Measurements from ENCODE around the gene BICRAL.
"Not testable (repeated sequence)": the region's sequence is repeated elsewhere in the genome, so short reads cannot be mapped to it uniquely, and the experiment has no call there.

BICRAL gene

DNA sequence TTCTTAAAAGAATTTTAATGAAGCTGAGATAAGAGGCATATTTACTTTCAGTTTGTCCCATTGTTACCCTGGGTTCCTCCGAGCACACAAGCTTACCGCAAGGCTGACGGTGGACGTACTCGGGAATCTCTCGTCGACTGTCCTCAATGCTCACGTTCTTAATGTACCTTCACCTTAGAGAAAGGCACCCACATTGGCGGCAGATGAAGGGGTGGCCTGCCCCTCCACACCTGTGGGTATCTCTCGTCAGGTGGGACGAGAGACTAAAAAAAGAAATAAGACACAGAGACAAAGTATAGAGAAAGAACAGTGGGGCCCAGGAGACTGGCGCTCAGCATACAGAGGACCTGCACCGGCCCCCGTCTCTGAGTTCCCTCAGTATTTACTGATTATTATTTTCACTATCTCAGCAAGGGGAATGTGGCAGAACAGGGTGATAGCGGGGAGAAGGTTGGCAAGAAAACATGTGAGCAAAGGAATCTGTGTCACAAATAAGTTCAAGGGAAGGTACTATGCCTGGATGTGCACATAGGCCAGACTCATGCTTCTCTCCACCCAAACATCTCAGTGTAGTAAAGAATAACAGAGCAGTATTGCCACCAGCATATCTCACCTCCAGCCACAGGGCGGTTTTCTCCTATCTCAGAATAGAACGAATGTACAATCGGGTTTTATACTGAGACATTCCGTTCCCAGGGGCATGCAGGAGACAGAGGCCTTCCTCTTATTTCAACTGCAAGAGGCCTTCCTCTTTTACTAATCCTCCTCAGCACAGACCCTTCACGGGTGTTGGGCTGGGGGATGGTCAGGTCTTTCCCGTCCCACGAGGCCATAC, 120.8 kb downstream of the BICRAL start:
- not testable (repeated sequence) for FAIRE-seq

DNA sequence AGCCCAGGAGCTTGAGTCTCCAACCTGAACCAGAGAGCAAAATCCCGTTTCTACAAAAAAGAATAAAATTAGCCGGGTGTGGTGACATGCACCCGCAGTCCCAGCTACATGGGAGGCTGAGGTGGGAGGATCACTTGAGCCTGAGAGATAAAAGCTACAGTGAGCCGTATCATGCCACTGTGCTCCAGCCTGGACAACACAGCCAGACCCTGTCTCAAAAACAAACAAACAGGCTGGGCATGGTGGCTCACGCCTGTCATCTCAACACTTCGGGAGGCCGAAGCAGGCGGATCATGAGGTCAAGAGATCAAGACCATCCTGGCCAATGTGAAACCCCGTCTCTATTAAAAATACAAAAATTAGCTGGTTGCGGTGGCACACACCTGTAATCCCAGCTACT, 122.6 kb downstream of the BICRAL start:
- FAIRE-seq = no peak

DNA sequence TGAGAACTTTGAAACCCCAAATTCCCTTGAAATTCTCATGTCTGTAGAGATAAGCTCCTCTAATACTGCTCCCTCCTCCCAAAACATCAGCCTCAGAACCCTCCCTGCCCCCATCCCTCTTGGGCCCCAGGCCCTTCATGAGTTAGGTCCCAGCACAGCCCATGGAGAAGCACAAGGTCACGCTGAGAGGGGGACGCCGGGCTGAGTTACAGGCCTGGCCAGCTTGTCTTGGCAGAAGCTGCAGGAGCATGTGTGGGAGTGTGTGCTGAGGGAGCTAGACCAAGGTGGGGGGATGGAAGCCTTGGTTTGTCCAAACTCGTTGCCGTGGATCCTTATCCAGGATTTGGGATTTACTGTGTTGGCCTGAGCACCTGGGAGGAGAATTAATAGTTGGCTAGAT, 125.5 kb downstream of the BICRAL start:
- FAIRE-seq = no peak

DNA sequence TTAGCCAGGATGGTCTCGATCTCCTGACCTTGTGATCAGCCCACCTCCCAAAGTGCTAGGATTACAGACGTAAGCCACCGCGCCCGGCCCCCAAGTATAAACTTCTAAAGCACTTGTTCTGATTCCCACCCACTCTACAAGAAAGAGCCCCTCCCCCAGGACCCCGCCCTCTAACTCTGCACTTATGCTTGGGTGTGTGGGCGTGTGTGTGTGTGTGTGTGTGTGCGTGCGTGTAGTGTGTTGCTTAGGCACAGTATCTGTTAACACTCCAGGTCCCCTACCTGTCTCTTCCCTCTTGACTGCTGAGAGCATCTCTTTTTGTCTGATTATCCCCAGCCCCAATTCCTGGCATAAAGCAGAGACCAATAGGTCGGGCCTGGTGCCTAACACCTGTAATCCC, 128.0 kb downstream of the BICRAL start:
- no peak for FAIRE-seq

DNA sequence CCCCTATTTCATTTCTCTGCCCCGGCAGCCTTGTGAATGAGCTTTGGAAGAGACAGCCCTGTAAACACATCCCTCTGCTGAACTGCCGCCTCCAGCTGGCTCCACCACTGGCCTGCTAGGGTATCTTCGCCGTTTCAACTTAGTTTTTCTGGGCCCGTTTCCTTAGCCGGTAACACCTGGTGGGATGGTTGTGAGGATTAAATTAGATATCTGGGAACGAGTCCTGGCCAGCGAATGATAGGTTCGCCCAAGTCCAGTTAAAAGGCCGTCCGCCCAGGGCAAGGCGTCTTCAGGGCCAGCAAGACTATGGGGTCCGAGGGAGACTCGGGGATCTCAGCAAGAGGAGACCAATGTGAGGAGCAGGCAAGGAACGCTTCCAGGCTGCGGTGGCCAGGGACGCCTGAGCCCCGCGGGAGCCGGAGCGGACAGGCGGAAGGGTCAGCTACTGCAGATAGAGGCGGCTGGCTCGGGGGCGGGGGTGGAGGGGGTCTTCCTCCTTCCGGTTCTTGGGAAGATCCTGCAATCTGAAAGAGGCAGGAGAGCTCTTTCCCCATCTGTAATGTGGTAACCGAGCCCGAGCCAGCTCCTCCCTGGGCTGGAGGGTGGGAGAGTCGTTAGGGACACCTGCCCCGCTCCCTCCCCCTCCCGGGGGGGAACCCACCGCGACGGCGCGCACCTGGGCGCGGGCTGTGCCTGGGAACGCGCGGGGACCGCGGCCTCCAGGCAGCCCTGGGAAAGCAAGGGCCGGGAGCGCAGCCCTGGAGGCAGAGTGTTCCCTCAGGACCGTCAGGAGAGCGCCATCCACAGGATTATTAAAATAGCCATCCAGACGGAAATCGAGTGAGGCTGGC, 129.5 kb downstream of the BICRAL start:
- FAIRE-seq = no peak

DNA sequence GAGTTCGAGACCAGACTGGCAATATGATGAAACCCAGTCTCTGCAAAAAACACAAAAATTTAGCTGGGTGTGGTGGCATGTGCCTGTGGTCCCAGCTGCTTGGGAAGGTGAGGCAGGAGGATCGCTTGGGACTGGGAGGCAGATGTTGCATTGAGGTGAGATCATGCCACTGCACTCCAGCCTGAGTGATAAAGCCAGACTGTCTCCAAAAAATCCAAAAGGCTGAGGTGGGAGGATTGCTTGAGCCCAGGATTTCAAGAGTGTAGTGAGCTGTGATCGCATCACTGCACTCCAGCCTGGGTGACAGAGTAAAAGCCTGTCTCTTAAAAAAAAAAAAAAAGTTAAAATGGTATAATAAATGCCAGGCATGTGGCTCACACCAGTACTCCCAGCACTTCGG, 132.7 kb downstream of the BICRAL start:
- FAIRE-seq = no peak

DNA sequence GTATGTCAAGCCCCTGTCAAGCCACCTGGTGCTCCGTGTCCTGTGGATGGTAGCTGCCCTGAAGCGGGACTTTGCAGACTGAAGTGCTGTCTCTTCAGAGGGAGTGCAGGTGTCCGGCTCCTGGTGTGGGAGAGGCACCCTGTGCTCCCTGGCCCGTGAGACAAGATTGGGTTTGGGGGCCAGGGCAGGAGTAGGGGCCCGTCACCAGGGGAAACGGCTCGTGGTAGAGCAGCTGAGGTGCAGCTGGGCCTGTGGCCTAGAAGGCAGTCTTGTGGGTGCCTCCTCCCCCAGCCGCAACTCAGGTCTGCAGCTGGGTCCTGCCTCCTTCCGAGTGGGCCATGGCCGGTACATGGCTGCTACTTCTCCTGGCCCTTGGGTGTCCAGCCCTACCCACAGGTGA, 133.9 kb downstream of the BICRAL start, which contains the start of gene PTCRA:
TSS of gene PTCRA (plus strand) at position 322 of the 400 bp plus-strand sequence. CDS start at position 339, 17 bp downstream.
- FAIRE-seq = no peak

DNA sequence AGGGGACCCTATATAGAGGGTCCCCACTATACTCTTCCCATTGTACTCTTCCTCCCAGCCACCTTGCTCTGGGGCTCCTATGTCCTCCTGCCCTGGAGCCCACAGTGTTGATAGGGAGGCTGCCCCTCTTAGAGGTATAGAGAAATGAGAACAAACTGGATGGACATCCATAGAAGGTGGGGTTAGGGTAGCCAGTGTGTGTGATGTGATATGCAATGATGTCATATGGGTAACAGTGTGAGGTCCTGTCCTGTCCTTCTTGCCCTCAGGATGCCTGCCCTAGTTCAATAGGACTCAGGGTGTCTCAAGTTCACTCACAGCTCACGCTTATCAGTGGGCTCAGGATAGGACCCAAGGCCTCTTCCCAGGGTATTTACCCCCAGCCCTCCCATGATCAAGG, 134.4 kb downstream of the BICRAL start:
- FAIRE-seq = no peak
